HUES48 (cell line): Measurements from ENCODE around the gene GJC1.
A peak's percentile ranks its signal among the peaks of the same experiment; 100 is the strongest.

Source experiments
- H3K27ac ChIP-seq: one replicate; pipeline ENCODE4 v1.7.0; 2013; ENCODE audit warnings: low read depth, low read length, inconsistent platforms
- H3K27me3 ChIP-seq: 2 replicates; pipeline ENCODE4 v1.6.1; 2013; ENCODE audit warnings: mild to moderate bottlenecking, low read length; ENCODE audit not compliant: control insufficient read depth, insufficient read depth
- H3K36me3 ChIP-seq: 2 replicates; pipeline ENCODE4 v1.6.1; 2013; ENCODE audit warnings: low read length; ENCODE audit not compliant: control insufficient read depth, insufficient read depth
- H3K4me1 ChIP-seq: 2 replicates; pipeline ENCODE4 v1.6.1; 2013; ENCODE audit warnings: mild to moderate bottlenecking, low read length; ENCODE audit not compliant: control insufficient read depth, insufficient read depth
- H3K4me3 ChIP-seq: 2 replicates; pipeline ENCODE4 v1.5.1; 2013; ENCODE audit warnings: mild to moderate bottlenecking, low read depth, low read length
- H3K9ac ChIP-seq: 2 replicates; pipeline ENCODE4 v1.6.1; 2013; ENCODE audit warnings: mild to moderate bottlenecking, low read depth, low read length, moderate library complexity
- H3K9me3 ChIP-seq: 2 replicates; pipeline ENCODE4 v1.6.1; 2013; ENCODE audit warnings: low read length; ENCODE audit not compliant: control insufficient read depth, insufficient read depth

The GJC1 gene

DNA sequence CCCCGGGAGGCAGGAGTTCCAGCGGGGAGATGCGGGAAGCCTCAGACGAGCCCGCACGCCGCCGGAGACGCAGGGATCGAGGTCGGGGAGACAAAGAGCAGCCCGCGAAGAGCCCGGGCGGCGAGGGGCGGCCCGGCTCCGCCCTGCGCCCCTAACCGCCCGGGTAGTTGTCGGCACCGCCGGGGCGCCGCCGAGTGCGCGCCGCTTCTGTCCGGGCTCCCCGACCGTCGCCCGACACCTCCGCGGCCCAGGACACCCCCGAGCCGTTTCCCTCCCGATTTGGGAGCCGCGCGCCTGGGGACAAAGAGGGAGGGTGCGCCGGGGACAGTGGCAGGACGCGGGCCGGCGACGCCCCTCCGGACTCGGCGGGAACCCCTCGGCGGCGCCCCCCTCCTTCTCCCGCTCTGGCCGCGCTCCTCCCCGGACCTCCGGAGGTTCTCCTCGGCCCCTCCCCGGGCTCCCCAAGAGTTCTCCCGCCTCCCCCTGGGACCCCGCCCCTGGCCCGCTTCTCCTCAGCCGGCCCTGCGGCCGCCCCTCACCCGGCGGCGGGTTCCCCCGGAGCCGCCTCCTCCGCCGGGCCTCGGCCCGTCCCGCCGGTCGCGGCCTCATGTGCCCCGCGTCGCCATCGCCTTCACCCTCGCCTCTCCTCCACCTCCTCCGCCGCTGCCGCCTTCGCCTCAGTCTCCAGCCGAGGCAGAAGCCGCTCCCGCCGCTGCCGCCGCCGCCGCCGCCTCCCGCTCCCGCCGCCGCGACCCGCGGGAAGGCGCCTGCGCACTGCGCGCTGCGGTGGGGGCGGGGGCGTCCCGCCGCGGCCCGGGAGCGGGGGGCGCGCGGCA lies at the start of gene GJC1:
GJC1 (minus strand) TSS at position 765 of the 836 bp plus-strand sequence. CDS start 24,470 bp downstream, outside the sequence.
- Histone ChIP-seq H3K27me3 (no peaks in the 10 kb centered on the region), H3K36me3 (no peaks in the 10 kb centered on the region), H3K9ac (peak within 1 kb of the TSS; percentile 97), H3K4me3 (peak within 1 kb of the TSS; percentile 99), H3K9me3 (no peaks in the 10 kb centered on the region), H3K4me1 (peaks cover 22% of the 10 kb centered on the region), H3K27ac (peak within 1 kb of the TSS; percentile 97)

DNA sequence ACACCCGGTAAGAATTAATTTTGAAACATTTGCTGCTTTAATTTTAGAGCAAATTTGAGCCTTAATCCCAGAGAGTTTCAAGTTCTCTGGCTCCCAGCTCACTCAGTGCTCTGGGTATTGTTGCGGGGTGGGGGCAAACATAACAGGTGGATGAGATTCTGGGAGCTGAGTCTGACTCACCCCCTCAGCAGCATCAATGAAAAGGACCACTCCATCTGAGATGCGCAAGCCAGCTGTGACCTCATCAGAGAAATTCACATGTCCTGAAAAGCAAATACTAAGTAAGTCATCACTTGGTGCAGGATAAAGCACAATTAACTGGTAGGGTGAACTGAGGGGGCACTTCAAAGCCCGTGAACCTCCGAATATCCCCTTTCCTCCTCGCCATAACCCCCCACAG lies 49.3 kb upstream of the GJC1 start:
- Histone ChIP-seq H3K27me3 (no peaks in the 10 kb centered on the region), H3K9me3 (no peaks in the 10 kb centered on the region), H3K4me1 (no peaks in the 10 kb centered on the region), H3K36me3 (peaks cover 94% of the 10 kb centered on the region), H3K27ac (no peak overlapping the region), H3K4me3 (no peak overlapping the region), H3K9ac (no peak overlapping the region)

DNA sequence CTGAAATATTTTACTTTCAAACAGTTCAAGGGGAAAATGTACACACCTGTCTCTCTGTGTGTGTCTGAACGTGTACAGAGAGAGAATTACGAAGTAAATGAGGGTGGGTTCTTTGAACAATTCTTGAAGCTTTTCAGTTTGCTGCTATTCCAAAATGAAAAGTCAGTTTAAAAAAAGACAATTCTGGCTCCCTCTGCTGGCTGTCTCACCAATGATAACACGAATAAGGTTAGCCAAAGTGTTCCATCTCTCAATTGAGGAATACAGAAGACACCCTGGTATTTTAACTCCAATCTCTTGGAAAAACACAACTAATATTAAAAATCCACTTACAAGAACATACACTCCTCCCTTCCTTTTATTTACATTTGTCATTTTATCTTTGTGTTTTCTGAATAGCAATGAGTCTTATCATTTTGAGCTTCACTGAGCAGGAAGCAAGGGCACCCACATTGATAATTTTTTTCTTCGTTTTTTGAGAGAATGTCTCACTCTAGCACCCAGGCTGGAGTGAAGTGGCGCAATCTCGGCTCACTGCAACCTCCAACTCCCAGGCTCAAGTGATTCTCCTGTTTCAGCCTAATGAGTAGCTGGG lies 48.6 kb upstream of the GJC1 start:
- Histone ChIP-seq H3K27me3 (no peaks in the 10 kb centered on the region), H3K4me3 (no peak overlapping the region), H3K36me3 (peaks cover 93% of the 10 kb centered on the region), H3K4me1 (no peaks in the 10 kb centered on the region), H3K27ac (no peak overlapping the region), H3K9ac (no peak overlapping the region), H3K9me3 (no peaks in the 10 kb centered on the region)

DNA sequence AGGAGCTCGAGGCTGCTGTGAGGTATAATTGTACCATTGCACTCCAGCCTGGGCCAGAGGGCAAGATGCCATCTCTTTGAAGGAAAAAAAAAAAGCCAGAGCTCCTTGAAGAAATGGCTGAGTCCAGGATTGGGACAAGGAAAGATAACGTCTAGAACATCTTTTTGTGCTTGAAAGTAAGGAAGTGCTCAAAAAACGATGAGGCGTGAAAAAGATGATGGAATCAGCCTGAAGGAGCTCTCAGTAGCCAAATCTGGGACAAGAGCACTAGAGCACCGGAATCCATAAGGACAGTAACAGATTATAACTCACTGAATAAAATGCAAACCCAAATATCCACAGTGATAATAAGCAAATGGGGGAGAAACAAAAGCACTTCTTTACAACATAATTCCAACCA lies 47.0 kb upstream of the GJC1 start:
- no peak overlapping the region for H3K27ac ChIP-seq
- H3K36me3 ChIP-seq: peaks cover 91% of the 10 kb centered on the region
- no peaks in the 10 kb centered on the region for H3K9me3 ChIP-seq

DNA sequence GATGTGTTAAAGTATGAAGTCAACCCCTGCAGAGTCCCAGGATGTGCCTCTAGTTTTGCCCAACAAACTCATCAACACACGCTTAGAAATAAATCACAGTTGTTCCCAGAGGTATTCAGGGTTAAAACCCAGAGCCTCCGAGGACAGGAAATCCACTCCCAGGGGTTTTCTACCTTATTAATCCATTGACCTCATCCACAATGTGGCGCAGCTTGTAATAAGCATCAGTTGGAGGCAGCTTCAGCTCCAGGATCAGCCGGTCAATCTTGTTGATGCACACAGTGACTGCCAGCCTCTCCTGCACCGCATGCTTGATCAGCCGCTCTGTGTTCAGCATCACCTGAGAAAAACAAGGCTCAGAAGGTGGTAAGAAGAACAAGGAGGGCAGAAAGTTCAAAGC lies 45.7 kb upstream of the GJC1 start:
- Histone ChIP-seq H3K27me3 (no peaks in the 10 kb centered on the region), H3K4me1 (no peaks in the 10 kb centered on the region), H3K9ac (no peak overlapping the region), H3K36me3 (peaks cover 88% of the 10 kb centered on the region), H3K9me3 (no peaks in the 10 kb centered on the region), H3K27ac (no peak overlapping the region), H3K4me3 (no peak overlapping the region)

More for the DNA sequence above, 47.0 kb upstream of the GJC1 start:
- H3K4me3 ChIP-seq: no peak overlapping the region
- H3K9ac ChIP-seq: no peak overlapping the region
- no peaks in the 10 kb centered on the region for H3K4me1 ChIP-seq
- H3K27me3 ChIP-seq: no peaks in the 10 kb centered on the region

DNA sequence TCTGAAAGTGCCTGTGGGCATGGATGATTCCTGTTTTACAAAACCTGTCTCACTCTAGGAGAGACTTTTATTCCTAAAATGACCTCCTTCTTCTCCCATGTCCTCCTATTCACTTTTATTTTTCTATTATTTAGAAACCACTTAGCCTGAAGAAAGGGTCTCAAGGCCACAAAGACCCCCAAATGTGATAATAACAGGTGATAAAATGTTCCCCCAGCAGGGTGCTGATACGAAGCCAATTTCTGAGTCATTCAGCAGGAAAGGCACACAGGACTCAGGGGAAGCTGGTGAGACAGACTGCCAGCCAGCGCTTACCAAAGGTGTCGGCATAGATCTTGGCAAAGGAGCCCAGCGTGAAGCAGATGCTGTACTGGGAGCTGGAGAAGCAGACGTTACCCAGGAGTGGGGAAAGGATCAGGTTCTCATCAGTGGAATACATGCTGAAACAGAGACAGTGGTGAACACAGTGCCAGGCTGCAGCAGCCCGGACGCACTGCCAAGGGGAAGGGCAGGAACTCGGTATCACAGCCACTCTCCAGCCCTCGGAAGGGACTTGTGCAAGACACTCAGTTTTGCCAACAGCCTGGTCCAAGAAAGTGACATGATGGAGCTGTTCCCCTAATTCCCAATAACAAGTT lies 42.2 kb upstream of the GJC1 start:
- H3K36me3 ChIP-seq: peaks cover 88% of the 10 kb centered on the region
- H3K27ac ChIP-seq: no peak overlapping the region
- H3K9me3 ChIP-seq: no peaks in the 10 kb centered on the region
- no peaks in the 10 kb centered on the region for H3K27me3 ChIP-seq
- H3K4me3 ChIP-seq: no peak overlapping the region
- no peak overlapping the region for H3K9ac ChIP-seq
- no peaks in the 10 kb centered on the region for H3K4me1 ChIP-seq

DNA sequence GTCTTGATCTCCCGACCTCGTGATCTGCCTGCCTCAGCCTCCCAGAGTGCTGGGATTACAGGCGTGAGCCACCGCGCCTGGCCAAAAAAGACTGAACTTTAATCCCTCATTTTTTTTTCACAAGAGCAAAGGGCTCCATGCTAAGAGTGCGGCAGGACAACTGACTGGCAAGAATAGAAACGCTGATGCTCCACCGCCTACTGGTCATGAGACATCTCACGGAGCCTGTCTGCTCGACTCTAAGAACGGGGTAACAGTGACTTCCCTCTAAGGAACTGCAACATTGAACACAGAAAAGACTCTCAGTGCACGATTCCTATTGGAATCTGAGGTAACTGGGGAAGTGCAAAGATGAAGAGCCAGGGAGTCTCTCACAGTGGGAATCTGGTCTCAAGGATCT lies 41.5 kb upstream of the GJC1 start:
- H3K27ac ChIP-seq: no peak overlapping the region

DNA sequence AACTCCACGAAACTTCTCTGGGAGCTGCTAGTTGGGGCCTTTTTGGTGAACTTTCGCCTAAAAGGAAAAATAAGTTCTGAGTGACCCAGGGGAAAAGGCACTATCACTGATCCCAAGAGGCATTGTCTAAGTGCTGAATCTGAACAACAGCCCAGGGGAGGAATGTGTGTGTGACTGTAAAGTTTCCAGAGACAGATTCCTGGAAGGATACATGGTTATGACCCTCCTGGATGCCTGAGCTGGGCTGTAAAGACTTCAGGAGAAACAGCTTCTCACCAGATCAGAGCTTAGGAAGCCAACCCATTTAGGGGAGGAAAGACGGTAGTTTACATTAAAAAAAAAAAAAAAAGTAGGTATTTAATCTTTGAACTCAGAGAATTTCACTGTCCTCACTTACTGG lies 37.8 kb upstream of the GJC1 start:
- Histone ChIP-seq H3K9me3 (no peaks in the 10 kb centered on the region), H3K36me3 (peaks cover 89% of the 10 kb centered on the region), H3K27me3 (no peaks in the 10 kb centered on the region), H3K9ac (no peak overlapping the region), H3K4me3 (no peak overlapping the region), H3K4me1 (no peaks in the 10 kb centered on the region), H3K27ac (no peak overlapping the region)

More for the DNA sequence above, 41.5 kb upstream of the GJC1 start:
- H3K4me3 ChIP-seq: no peak overlapping the region
- peaks cover 88% of the 10 kb centered on the region for H3K36me3 ChIP-seq
- no peak overlapping the region for H3K9ac ChIP-seq
- no peaks in the 10 kb centered on the region for H3K27me3 ChIP-seq
- H3K9me3 ChIP-seq: no peaks in the 10 kb centered on the region
- no peaks in the 10 kb centered on the region for H3K4me1 ChIP-seq

DNA sequence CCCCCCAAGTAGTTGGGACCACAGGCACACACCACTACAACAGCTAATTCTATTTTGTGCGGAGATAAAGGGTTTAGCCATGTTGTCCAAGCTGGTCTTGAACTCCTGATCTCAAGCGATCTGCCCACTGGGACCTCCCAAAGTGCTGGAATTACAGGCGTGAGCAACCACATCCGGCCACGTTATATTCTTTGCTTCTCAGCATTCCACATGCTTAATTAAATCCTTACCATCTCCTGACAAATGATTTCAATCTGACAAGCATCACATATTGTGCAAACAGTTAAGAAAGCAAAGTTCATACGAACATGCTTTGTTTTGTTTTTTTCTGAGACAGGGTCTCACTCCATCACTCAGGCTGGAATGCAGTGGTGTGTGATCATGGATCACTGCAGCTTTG lies 35.8 kb upstream of the GJC1 start:
- Histone ChIP-seq H3K9me3 (no peaks in the 10 kb centered on the region), H3K27me3 (no peaks in the 10 kb centered on the region), H3K4me1 (no peaks in the 10 kb centered on the region), H3K9ac (no peak overlapping the region), H3K27ac (no peak overlapping the region), H3K36me3 (peaks cover 88% of the 10 kb centered on the region), H3K4me3 (no peak overlapping the region)

DNA sequence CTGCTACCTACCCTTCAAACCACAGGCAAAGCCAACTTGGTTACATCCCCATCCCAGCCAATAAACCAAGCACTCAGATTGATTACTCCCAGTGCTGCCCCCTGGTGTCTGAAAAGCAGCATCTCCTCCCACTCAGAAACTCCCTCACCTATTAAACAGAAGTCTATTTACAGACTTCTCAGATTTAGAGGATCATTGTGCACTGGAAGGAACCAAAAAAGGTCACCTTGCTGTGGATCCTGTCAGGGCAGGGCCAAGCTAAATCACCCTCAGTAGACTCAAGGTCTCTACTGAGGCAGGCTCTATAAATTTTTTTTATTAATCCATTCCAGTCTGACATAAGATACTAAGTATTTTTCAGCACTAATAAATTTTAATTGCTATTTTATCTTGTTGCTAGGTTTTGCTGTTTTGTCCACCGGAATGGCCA lies 35.2 kb upstream of the GJC1 start:
- H3K27ac ChIP-seq: no peak overlapping the region
- H3K27me3 ChIP-seq: no peaks in the 10 kb centered on the region
- H3K4me3 ChIP-seq: no peak overlapping the region
- no peaks in the 10 kb centered on the region for H3K4me1 ChIP-seq
- no peak overlapping the region for H3K9ac ChIP-seq
- H3K9me3 ChIP-seq: no peaks in the 10 kb centered on the region
- H3K36me3 ChIP-seq: peaks cover 91% of the 10 kb centered on the region

DNA sequence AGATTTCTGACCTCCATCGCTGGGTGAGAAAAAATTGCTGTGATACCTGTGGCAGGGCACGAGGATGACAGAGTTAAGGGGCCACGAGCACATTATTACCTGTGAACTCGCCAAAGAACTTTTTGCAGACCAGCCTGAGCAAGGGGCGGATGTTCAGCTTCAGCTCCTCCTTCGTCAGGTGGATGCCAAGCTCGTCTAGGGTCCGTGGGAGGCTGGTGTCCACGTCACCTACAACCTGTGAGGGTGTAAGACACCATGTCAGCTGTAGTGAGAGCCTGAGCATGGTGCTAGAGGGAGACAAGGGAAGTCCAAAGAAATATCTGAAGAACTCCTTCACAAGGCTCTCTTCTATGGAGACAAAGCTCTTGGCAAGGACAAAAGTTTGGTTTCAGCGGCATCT lies 34.7 kb upstream of the GJC1 start:
- Histone ChIP-seq H3K27me3 (no peaks in the 10 kb centered on the region), H3K27ac (no peak overlapping the region), H3K9ac (no peak overlapping the region), H3K4me1 (no peaks in the 10 kb centered on the region), H3K9me3 (no peaks in the 10 kb centered on the region), H3K36me3 (peaks cover 91% of the 10 kb centered on the region), H3K4me3 (no peak overlapping the region)
